Hypothalamus (tissue), 51 donors: ENCODE data around the gene RUNDC1.

Experiments used
- DNase-seq, 51 donors: peaks; one replicate each; lab custom pipeline; 2025; lab: John Stamatoyannopoulos, UW

Gene RUNDC1

GRCh38 chr17:43033948-43034881 lies 53.9 kb downstream of the RUNDC1 start:
- peak in 18 of 51 donors; percentile 8 to 60 (median 28) for DNase-seq

DNA sequence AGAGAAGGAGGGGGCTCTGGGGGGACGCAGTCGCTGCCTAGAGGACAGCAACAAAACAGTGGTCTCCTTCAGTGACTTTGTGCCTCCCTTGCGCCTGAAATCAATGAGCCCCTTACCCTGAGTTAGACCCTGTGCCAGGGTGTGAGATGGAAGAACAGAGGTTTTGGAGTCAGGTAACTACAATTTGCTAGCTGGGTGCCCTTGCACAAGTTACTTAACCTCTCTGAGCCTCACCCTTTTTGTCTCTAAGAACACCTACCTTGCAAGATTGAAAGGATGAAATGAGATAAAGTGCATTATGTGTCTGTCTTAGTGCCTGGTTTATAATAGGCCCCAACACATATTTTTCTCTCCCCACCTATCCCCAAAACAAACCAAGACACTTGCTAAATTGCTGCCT lies 54.5 kb downstream of the RUNDC1 start:
- no peak for DNase-seq

GRCh38 chr17:43039646-43040045 lies 59.3 kb downstream of the RUNDC1 start:
- no peak for DNase-seq

GRCh38 chr17:43040655-43041054 lies 60.3 kb downstream of the RUNDC1 start:
- DNase-seq, result no peak

- DNase-seq, result no peak
Observed at GRCh38 chr17:43042025-43042628, 61.8 kb downstream of the RUNDC1 start.
